ENCODE results near the gene SLC22A16. TPM values are rescaled to one million over a fixed set of nuclear protein-coding genes. Genes with fewer than 3 reads are reported as not detected.

SLC22A16 gene
- total RNA-seq, 4 donors from 2014 or later: 0.27 TPM; not detected in 3

DNA sequence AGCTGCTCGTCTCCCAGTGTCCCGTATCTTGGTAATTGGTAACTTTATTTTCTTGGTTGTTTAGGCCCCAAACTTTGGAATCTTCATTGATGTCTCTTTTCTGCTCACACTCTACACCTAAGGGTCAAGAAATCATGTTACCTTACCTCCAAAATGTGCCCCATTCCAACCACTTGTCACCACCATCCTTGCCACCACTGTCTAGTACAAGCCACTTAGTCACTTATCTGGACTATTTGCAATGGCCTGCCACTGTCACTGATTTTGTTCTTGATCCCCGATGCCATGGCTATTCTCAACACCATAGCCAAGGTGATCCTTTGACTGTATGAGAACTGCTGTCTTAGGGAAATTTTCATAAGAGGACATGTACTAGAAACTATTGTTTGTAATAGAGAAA lies 46.0 kb upstream of the SLC22A16 start:
- H3K4me1 ChIP-seq: no peaks in the 10 kb centered on the region
- 79 to 96% methylated on average over 3 of the region's 3 CpGs for WGBS, 2 donors
- DNase-seq: no peak
- no peak overlapping the region for H3K27ac ChIP-seq
- H3K27me3 ChIP-seq: no peaks in the 10 kb centered on the region
- H3K9me3 ChIP-seq: no peaks in the 10 kb centered on the region
- H3K36me3 ChIP-seq: no peaks in the 10 kb centered on the region
- no peak overlapping the region for H3K4me3 ChIP-seq (replicated peaks in 1 of 3)
- intact Hi-C loops (cut with DNase I): loop anchor here (10.0 kb wide), 1 partner anchor 432 kb away; the partner anchor contains the start of gene GTF3C6
- TF ChIP-seq POLR2A (IDR thresholded peaks at IDR 0.05): no peak
- TF ChIP-seq, protein P1, sequence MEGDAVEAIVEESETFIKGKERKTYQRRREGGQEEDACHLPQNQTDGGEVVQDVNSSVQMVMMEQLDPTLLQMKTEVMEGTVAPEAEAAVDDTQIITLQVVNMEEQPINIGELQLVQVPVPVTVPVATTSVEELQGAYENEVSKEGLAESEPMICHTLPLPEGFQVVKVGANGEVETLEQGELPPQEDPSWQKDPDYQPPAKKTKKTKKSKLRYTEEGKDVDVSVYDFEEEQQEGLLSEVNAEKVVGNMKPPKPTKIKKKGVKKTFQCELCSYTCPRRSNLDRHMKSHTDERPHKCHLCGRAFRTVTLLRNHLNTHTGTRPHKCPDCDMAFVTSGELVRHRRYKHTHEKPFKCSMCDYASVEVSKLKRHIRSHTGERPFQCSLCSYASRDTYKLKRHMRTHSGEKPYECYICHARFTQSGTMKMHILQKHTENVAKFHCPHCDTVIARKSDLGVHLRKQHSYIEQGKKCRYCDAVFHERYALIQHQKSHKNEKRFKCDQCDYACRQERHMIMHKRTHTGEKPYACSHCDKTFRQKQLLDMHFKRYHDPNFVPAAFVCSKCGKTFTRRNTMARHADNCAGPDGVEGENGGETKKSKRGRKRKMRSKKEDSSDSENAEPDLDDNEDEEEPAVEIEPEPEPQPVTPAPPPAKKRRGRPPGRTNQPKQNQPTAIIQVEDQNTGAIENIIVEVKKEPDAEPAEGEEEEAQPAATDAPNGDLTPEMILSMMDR (IDR thresholded peaks at IDR 0.05): no peak

DNA sequence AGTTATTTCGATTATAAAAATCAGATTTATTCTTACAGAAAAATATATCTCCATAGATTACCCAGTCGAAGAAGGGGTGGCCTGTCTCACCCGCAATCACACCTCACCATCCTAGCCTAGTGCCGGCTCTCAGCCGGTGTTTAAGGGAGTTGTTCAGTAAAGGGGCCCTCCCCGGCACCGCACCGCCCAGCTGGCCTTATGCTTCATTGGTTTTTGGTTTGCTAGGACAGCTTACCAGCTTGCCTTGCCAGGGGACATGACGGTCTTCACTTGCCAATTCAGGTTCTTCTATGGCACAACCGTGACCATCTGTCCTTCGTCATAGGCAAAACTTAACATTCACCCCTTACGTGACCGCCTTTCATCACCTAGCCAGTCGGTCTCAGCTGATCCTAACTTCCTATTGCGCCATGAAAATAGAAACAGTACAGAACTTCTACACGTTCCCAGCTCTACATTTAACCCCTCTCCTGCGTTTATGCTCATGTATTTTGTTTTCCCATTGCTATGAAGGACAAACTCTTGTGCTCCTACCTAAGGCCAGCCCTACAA lies 44.7 kb upstream of the SLC22A16 start:
- TF ChIP-seq, protein P1 (IDR thresholded peaks at IDR 0.05): no peak
- no peak for TF ChIP-seq POLR2A (IDR thresholded peaks at IDR 0.05)
- intact Hi-C loops (cut with DNase I): loop anchor here (10.0 kb wide), 1 partner anchor 434 kb away; the partner anchor contains the start of gene GTF3C6
- H3K27me3 ChIP-seq: no peaks in the 10 kb centered on the region
- H3K36me3 ChIP-seq: no peaks in the 10 kb centered on the region
- no peak overlapping the region for H3K4me3 ChIP-seq (replicated peaks in 1 of 3)
- no peak overlapping the region for H3K27ac ChIP-seq
- no peak for DNase-seq
- no peaks in the 10 kb centered on the region for H3K9me3 ChIP-seq
- H3K4me1 ChIP-seq: no peaks in the 10 kb centered on the region
- WGBS, 2 donors: 84 to 89% methylated on average over 17 of the region's 17 CpGs

GRCh38 chr6:110520209-110520965 lies 44.0 kb upstream of the SLC22A16 start:
- intact Hi-C loops (cut with DNase I): loop anchor here (10.0 kb wide), 1 partner anchor 434 kb away; the partner anchor contains the start of gene GTF3C6

DNA sequence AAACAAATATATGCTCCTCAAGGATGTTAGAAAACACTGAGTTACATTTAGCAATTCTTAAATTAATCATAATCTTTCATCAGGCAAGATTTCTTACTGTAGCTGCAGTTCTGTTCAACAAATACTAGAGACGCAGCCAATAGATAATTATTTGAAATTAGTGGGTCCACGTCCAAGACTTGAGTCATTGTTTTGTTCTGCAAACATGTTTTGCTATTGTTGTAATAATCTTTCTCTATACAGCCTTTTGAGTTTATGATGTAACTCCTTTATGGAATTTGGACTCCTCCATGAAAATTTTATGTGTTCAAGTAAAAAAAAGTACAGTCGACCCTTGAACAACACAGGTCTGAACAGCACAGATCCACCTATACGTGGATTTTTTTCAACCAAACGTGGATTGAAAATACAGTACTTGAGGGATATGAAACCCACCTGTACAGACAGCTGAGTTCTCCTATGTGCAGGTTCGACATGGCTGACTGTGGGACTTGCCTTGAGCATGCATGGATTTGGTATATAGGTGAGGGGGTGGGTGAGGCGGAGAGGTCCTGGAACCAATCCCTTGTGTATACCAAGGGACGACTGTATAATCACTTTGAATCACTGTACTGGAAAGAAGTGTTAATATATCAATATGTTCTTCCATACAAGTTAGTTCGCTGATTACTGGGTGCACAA lies 41.3 kb upstream of the SLC22A16 start:
- no peak for TF ChIP-seq POLR2A (IDR thresholded peaks at IDR 0.05)
- WGBS, 2 donors: 68 to 70% methylated on average over 9 of the region's 9 CpGs
- no peaks in the 10 kb centered on the region for H3K36me3 ChIP-seq
- intact Hi-C loops (cut with DNase I): no loop called here
- H3K9me3 ChIP-seq: no peaks in the 10 kb centered on the region
- H3K27me3 ChIP-seq: no peaks in the 10 kb centered on the region
- no peaks in the 10 kb centered on the region for H3K4me1 ChIP-seq
- H3K4me3 ChIP-seq (replicated peaks in 1 of 3): no peak overlapping the region
- H3K27ac ChIP-seq: no peak overlapping the region
- DNase-seq: no peak

More at GRCh38 chr6:110520209-110520965, 44.0 kb upstream of the SLC22A16 start:
- no peak for DNase-seq
- Histone ChIP-seq H3K27ac (no peak overlapping the region), H3K27me3 (no peaks in the 10 kb centered on the region), H3K36me3 (no peaks in the 10 kb centered on the region), H3K4me1 (no peaks in the 10 kb centered on the region), H3K4me3 (replicated peaks in 1 of 3) (no peak overlapping the region), H3K9me3 (no peaks in the 10 kb centered on the region)
- TF ChIP-seq, protein P1 (IDR thresholded peaks at IDR 0.05): no peak
- TF ChIP-seq POLR2A (IDR thresholded peaks at IDR 0.05): no peak
- WGBS, 2 donors: 69 to 77% methylated on average over 12 of the region's 12 CpGs

- Histone ChIP-seq H3K27me3 (no peaks in the 10 kb centered on the region), H3K9me3 (no peaks in the 10 kb centered on the region), H3K4me3 (replicated peaks in 1 of 3) (no peak overlapping the region), H3K4me1 (no peaks in the 10 kb centered on the region), H3K36me3 (no peaks in the 10 kb centered on the region), H3K27ac (no peak overlapping the region)
- no peak for DNase-seq
- no peak for TF ChIP-seq POLR2A (IDR thresholded peaks at IDR 0.05)
- TF ChIP-seq, protein P1 (IDR thresholded peaks at IDR 0.05): no peak
- intact Hi-C loops (cut with DNase I): no loop called here
- WGBS, 2 donors: 57 to 68% methylated on average over 2 of the region's 2 CpGs
These were observed 40.6 kb upstream of the SLC22A16 start for GRCh38 chr6:110517034-110517433.
